Ishikawa (cell line): ENCODE results near the gene ORC1.

Experiments
- CEBPB ChIP-seq: IDR thresholded peaks from 2 replicates; pipeline ENCODE4 v1.6.1; 2012
- CREB1 ChIP-seq: IDR thresholded peaks from 2 replicates; pipeline ENCODE4 v1.6.1; 2012; ENCODE audit warnings: low read depth
- EGR1 ChIP-seq: IDR thresholded peaks from 2 replicates; pipeline ENCODE4 v1.6.1; 2012
- EP300 ChIP-seq: IDR thresholded peaks from 2 replicates; pipeline ENCODE4 v1.6.1; 2012; ENCODE audit warnings: borderline replicate concordance
- FOXM1 ChIP-seq: IDR thresholded peaks from 2 replicates; pipeline ENCODE4 v1.6.1; 2012; ENCODE audit warnings: low read depth, borderline replicate concordance
- NFIC ChIP-seq: IDR thresholded peaks from 2 replicates; pipeline ENCODE4 v1.6.1; 2012
- RAD21 ChIP-seq: IDR thresholded peaks from 2 replicates; pipeline ENCODE4 v1.6.1; 2012; ENCODE audit warnings: low read depth
- TAF1 ChIP-seq: IDR thresholded peaks from 2 replicates; pipeline ENCODE4 v1.6.1; 2012; ENCODE audit warnings: low read depth, mild to moderate bottlenecking
- TCF12 ChIP-seq: IDR thresholded peaks from 2 replicates; pipeline ENCODE4 v1.6.1; 2012; ENCODE audit warnings: low read depth
- TEAD4 ChIP-seq: IDR thresholded peaks from 2 replicates; pipeline ENCODE4 v1.6.1; 2012
- YY1 ChIP-seq: IDR thresholded peaks from 2 replicates; pipeline ENCODE4 v1.6.1; 2012; ENCODE audit warnings: low read depth
- ZBTB7A ChIP-seq: IDR thresholded peaks from 2 replicates; pipeline ENCODE4 v1.6.1; 2012; ENCODE audit warnings: low read depth
- TF ChIP-seq, protein P1 (sequence below): IDR thresholded peaks from 2 replicates; pipeline ENCODE4 v1.6.1; 2012
- TF ChIP-seq, protein P2 (sequence below): IDR thresholded peaks from 2 replicates; pipeline ENCODE4 v1.6.1; 2012; ENCODE audit warnings: low read depth, mild to moderate bottlenecking
- TF ChIP-seq, protein P3 (sequence below): IDR thresholded peaks from 2 replicates; pipeline ENCODE4 v1.6.1; 2012

The ORC1 gene

DNA sequence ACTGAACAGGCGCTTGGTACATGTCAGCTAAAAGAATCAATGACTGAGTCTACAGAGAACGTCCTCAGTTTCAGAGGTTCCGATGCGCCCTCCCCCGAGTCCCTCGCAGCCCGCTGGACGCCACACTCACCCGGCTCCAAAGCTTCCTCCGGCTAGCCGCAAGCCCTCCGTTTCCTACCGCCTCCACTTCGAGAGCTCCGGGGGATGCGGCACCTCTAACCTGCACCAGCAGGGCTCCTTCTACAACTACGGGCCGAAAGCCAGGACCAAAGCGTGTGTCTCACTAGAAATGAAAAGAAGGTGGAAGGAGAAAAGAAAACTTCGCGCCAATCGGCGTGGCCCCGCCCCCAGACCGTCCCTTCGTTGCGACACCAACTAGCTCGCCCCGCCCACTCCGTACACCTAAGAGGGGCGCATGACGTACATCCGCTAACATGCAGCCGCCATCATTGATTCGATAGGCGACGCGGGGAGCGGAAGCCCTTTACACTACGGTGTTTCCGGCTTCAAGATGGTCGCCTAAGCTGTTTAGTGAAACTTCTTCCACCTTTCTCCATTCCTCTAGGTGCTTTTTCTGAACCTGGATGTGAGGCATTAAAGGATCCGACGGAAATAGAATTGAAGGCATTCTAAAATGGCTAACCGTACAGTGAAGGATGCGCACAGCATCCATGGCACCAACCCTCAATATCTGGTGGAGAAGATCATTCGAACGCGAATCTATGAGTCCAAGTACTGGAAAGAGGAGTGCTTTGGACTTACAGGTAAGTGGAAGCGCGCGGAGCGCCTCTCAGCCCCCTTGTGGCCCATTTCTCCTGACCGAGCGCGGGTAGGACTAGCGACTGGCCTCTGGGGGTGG, at the start of gene ORC1, which contains the start of gene PRPF38A:
Gene ORC1 (minus strand): TSS at position 308 of the 859 bp plus-strand sequence. CDS start 2,200 bp downstream, outside the sequence.
Gene PRPF38A (plus strand): TSS at position 487 of the 859 bp plus-strand sequence. CDS start 148 bp downstream, at position 635.
- TF ChIP-seq EP300: no peak
- no peak for TF ChIP-seq FOXM1
- TF ChIP-seq CREB1: peak; percentile 90
- peak; percentile 76; the same call in 1 of the 2 replicates for TF ChIP-seq TAF1
- peak; percentile 36; the same call in 1 of the 2 replicates for TF ChIP-seq NFIC
- no peak for TF ChIP-seq RAD21
- TF ChIP-seq CEBPB: peak; percentile 98
- no peak for TF ChIP-seq TCF12
- peak; percentile 27; the same call in 1 of the 2 replicates for TF ChIP-seq EGR1
- TF ChIP-seq, protein P1, sequence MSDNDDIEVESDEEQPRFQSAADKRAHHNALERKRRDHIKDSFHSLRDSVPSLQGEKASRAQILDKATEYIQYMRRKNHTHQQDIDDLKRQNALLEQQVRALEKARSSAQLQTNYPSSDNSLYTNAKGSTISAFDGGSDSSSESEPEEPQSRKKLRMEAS: peak; percentile 69
- TF ChIP-seq YY1: peak; percentile 95
- TF ChIP-seq ZBTB7A: no peak
- TF ChIP-seq, protein P2, sequence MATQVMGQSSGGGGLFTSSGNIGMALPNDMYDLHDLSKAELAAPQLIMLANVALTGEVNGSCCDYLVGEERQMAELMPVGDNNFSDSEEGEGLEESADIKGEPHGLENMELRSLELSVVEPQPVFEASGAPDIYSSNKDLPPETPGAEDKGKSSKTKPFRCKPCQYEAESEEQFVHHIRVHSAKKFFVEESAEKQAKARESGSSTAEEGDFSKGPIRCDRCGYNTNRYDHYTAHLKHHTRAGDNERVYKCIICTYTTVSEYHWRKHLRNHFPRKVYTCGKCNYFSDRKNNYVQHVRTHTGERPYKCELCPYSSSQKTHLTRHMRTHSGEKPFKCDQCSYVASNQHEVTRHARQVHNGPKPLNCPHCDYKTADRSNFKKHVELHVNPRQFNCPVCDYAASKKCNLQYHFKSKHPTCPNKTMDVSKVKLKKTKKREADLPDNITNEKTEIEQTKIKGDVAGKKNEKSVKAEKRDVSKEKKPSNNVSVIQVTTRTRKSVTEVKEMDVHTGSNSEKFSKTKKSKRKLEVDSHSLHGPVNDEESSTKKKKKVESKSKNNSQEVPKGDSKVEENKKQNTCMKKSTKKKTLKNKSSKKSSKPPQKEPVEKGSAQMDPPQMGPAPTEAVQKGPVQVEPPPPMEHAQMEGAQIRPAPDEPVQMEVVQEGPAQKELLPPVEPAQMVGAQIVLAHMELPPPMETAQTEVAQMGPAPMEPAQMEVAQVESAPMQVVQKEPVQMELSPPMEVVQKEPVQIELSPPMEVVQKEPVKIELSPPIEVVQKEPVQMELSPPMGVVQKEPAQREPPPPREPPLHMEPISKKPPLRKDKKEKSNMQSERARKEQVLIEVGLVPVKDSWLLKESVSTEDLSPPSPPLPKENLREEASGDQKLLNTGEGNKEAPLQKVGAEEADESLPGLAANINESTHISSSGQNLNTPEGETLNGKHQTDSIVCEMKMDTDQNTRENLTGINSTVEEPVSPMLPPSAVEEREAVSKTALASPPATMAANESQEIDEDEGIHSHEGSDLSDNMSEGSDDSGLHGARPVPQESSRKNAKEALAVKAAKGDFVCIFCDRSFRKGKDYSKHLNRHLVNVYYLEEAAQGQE: no peak
- TF ChIP-seq, protein P3, sequence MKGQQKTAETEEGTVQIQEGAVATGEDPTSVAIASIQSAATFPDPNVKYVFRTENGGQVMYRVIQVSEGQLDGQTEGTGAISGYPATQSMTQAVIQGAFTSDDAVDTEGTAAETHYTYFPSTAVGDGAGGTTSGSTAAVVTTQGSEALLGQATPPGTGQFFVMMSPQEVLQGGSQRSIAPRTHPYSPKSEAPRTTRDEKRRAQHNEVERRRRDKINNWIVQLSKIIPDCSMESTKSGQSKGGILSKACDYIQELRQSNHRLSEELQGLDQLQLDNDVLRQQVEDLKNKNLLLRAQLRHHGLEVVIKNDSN: no peak
- no peak; the same call in 1 of the 2 replicates for TF ChIP-seq TEAD4

DNA sequence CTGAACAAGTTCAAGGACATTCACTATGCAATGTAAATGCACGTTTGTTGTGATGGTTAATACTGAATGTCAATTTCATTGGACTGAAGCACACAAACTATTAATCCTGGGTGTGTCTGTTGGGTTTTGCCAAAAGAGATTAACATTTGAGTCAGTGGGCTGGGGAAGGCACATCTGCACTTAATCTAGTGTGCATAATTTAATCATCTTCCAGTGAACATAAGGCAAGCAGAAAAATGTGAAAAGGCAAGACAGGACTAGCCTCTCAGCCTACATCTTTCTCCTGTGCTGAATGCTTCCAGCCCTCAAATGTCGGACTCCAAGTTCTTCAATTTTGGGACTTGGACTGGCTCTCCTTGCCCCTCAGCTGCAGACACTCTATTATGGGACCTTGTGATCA, 40.2 kb upstream of the ORC1 start:
- TF ChIP-seq CEBPB (no peak), RAD21 (no peak), EP300 (no peak), FOXM1 (no peak), YY1 (no peak), TAF1 (no peak), TEAD4 (no peak), ZBTB7A (no peak), NFIC (no peak), TCF12 (no peak), CREB1 (no peak), EGR1 (no peak)
- TF ChIP-seq, protein P1: no peak
- TF ChIP-seq, protein P2: no peak
- TF ChIP-seq, protein P3: no peak

DNA sequence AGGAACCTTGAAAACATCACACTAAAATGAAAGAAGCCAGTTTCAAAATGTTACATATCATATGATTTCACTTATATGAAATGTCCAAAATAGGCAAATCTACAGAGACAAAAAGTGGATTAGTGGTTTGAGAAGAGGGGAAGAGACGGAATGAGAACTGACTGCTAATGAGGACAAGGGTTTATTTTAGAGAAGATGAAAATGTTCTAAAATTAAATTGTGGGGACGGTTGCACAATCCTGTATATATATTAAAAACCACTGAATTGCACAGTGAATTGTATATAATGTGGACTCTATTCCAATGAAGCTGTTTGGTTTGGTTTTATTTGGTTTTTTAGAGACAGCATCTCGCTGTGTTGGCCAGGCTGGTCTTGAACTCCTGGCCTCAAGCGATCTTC, 35.8 kb upstream of the ORC1 start:
- no peak for TF ChIP-seq TAF1
- TF ChIP-seq YY1: no peak
- no peak for TF ChIP-seq EP300
- TF ChIP-seq, protein P3: no peak
- TF ChIP-seq, protein P2: no peak
- TF ChIP-seq, protein P1: no peak
